Gastroesophageal sphincter (tissue), 3 donors: ENCODE data around the gene PYGB.

Source experiments
- EP300 ChIP-seq: sonication (generic); formaldehyde crosslinking; IDR thresholded peaks from one replicate; pipeline ENCODE4 v1.6.1; 2017; ENCODE audit warnings: antibody characterized with exemption, mild to moderate bottlenecking
- POLR2A ChIP-seq, 2 donors: fragments of 450-650 bp; IDR thresholded peaks; one replicate each; pipeline ENCODE4 v1.6.1; 2017; ENCODE audit warnings: antibody characterized with exemption in 2 of 2, mild to moderate bottlenecking in 2 of 2, moderate library complexity in 1 of 2
- POLR2AphosphoS5 ChIP-seq: sonication (generic); formaldehyde crosslinking; IDR thresholded peaks from one replicate; pipeline ENCODE4 v1.6.1; 2017; ENCODE audit warnings: antibody characterized with exemption
- TF ChIP-seq, protein P1 (sequence below), 4 experiments: fragments of 200-600 bp in 2 of 4; fragments of 450-650 bp in 2 of 4; sonication (generic) in 1 of 4; IDR thresholded peaks; one replicate each; pipeline ENCODE4 v1.5.1; 2017 to 2019; ENCODE audit warnings: antibody characterized with exemption in 4 of 4, mild to moderate bottlenecking in 2 of 4, moderate library complexity in 2 of 4

DNA sequence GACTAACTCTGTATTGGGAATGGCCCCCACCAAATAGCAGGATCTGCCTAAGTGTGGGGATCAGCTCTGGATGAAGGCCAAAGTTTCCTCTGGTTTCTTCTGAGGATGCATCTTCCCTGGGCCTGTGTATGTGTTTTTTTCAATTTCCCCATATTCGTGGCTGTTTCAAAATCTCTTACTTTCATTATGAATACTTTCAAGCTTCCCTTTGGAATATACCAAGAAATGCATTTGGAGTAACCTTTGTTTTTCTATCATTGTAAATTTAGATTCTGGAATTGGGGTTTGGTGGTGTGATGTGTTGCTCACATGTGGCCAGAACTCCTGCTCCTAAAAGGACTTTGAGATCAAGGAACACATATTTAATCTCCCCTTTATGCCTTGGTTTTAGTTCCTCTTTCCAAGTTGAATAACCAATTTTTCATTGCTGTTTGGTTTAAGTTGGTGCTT, 44.0 kb upstream of the PYGB start:
- TF ChIP-seq, protein P1, sequence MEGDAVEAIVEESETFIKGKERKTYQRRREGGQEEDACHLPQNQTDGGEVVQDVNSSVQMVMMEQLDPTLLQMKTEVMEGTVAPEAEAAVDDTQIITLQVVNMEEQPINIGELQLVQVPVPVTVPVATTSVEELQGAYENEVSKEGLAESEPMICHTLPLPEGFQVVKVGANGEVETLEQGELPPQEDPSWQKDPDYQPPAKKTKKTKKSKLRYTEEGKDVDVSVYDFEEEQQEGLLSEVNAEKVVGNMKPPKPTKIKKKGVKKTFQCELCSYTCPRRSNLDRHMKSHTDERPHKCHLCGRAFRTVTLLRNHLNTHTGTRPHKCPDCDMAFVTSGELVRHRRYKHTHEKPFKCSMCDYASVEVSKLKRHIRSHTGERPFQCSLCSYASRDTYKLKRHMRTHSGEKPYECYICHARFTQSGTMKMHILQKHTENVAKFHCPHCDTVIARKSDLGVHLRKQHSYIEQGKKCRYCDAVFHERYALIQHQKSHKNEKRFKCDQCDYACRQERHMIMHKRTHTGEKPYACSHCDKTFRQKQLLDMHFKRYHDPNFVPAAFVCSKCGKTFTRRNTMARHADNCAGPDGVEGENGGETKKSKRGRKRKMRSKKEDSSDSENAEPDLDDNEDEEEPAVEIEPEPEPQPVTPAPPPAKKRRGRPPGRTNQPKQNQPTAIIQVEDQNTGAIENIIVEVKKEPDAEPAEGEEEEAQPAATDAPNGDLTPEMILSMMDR (IDR thresholded peaks at IDR 0.05): no peak
- no peak for TF ChIP-seq POLR2AphosphoS5
- no peak for TF ChIP-seq EP300
- TF ChIP-seq POLR2A (IDR thresholded peaks at IDR 0.05): no peak
